ENCODE measurements around the gene SLC35E2B.
"Not testable (repeated sequence)": the region's sequence is repeated elsewhere in the genome, so short reads cannot be mapped to it uniquely, and the experiment has no call there.

DNA sequence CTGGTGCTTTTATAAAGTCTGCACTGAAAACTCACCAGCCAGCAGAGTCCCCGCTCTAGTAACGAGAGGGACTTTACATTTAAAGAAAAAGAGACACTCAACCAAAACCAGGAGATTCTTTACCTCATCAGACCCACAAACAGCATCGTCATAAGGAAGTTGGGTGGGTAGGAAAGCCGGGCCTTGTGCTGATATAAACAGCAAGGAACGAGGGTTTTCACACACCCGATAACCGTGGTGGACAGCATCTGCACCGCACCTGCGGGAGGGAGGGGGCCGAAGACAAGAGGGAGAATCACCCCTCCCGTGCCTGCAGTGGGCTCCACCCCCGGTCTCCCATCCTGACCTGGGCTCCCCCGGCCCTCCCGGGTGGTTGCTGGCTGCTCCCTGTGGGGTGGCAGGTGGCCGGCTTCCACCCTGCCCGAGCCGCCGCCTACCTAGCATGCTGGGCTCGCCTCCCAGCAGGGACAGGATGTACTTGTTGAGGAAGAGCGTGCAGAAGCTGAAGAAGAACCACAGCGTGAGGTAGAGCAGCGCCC lies 46.3 kb upstream of the SLC35E2B start:
- TF ChIP-seq ZFP30, ESRRG, ZFP3, ZC3H10 (CRISPR knock-in tag; IDR thresholded peaks at IDR 0.05): not testable (repeated sequence)
- TF ChIP-seq, protein P1, sequence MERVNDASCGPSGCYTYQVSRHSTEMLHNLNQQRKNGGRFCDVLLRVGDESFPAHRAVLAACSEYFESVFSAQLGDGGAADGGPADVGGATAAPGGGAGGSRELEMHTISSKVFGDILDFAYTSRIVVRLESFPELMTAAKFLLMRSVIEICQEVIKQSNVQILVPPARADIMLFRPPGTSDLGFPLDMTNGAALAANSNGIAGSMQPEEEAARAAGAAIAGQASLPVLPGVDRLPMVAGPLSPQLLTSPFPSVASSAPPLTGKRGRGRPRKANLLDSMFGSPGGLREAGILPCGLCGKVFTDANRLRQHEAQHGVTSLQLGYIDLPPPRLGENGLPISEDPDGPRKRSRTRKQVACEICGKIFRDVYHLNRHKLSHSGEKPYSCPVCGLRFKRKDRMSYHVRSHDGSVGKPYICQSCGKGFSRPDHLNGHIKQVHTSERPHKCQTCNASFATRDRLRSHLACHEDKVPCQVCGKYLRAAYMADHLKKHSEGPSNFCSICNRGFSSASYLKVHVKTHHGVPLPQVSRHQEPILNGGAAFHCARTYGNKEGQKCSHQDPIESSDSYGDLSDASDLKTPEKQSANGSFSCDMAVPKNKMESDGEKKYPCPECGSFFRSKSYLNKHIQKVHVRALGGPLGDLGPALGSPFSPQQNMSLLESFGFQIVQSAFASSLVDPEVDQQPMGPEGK (CRISPR knock-in tag; IDR thresholded peaks at IDR 0.05; ENCODE audit: borderline replicate concordance), result not testable (repeated sequence)
- TF ChIP-seq, protein P2, sequence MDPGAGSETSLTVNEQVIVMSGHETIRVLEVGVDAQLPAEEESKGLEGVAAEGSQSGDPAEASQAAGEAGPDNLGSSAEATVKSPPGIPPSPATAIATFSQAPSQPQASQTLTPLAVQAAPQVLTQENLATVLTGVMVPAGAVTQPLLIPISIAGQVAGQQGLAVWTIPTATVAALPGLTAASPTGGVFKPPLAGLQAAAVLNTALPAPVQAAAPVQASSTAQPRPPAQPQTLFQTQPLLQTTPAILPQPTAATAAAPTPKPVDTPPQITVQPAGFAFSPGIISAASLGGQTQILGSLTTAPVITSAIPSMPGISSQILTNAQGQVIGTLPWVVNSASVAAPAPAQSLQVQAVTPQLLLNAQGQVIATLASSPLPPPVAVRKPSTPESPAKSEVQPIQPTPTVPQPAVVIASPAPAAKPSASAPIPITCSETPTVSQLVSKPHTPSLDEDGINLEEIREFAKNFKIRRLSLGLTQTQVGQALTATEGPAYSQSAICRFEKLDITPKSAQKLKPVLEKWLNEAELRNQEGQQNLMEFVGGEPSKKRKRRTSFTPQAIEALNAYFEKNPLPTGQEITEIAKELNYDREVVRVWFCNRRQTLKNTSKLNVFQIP (CRISPR knock-in tag; IDR thresholded peaks at IDR 0.05; ENCODE audit: borderline replicate concordance, low read depth), result not testable (repeated sequence)

Data from SK-N-SH treated with all-trans-retinoic acid at 6 μM for 48 hours (cell line).